HepG2 (cell line): ENCODE measurements around the gene WDR62. TPM values are rescaled to one million over a fixed set of nuclear protein-coding genes. Genes with fewer than 3 reads are reported as not detected.
A peak's percentile ranks its signal among the peaks of the same experiment; 100 is the strongest.

Experiments
- AGO1 ChIP-seq: fragments of 200-400 bp; formaldehyde crosslinking; IDR thresholded peaks from 2 replicates; pipeline ENCODE4 v1.6.1; 2017; ENCODE audit warnings: mild to moderate bottlenecking, low read depth, low read length, moderate library complexity; ENCODE audit not compliant: poor library complexity, severe bottlenecking
- ARNT ChIP-seq: fragments of 450-650 bp; IDR thresholded peaks from 2 replicates; pipeline ENCODE4 v1.6.1; 2017
- BCL3 ChIP-seq: sonication (generic); formaldehyde crosslinking; IDR thresholded peaks from 2 replicates; pipeline ENCODE4 v1.5.1; 2020; ENCODE audit warnings: mild to moderate bottlenecking, missing genetic modification reagents, moderate library complexity
- DDIT3 ChIP-seq: sonication (generic); formaldehyde crosslinking; IDR thresholded peaks from 2 replicates; pipeline ENCODE4 v1.4.0; 2020; ENCODE audit warnings: mild to moderate bottlenecking, missing genetic modification reagents
- EHMT2 ChIP-seq: fragments of 200-600 bp; sonication (generic); IDR thresholded peaks from 2 replicates; pipeline ENCODE4 v1.7.0; 2017; ENCODE audit warnings: antibody characterized with exemption, low read depth, low read length, borderline replicate concordance
- GATAD1 ChIP-seq: IDR thresholded peaks from 2 replicates; pipeline ENCODE4 v1.6.1; 2016; ENCODE audit warnings: missing genetic modification reagents, missing compliant biosample characterization
- IRF2 ChIP-seq: IDR thresholded peaks from 2 replicates; pipeline ENCODE4 v1.6.1; 2018; ENCODE audit warnings: missing genetic modification reagents, missing compliant biosample characterization
- ISX ChIP-seq: sonication (generic); formaldehyde crosslinking; conservative IDR thresholded peaks from 2 replicates; pipeline ENCODE4 v1.5.0; 2020; ENCODE audit warnings: missing genetic modification reagents
- LCORL ChIP-seq, 2 experiments: fragments of 450-650 bp in 1 of 2; sonication (generic) in 1 of 2; formaldehyde crosslinking in 1 of 2; IDR thresholded peaks; 2 replicates each; pipeline versions ENCODE4 v1.5.0 to v1.6.1; 2017 to 2020; ENCODE audit warnings: antibody characterized with exemption in 1 of 2, missing genetic modification reagents in 1 of 2
- MATR3 ChIP-seq: sonication (generic); formaldehyde crosslinking; IDR thresholded peaks from 2 replicates; pipeline ENCODE4 v1.4.0; 2020; ENCODE audit warnings: missing genetic modification reagents
- MLLT10 ChIP-seq: sonication (generic); formaldehyde crosslinking; IDR thresholded peaks from 2 replicates; pipeline ENCODE4 v1.4.0; 2020; ENCODE audit warnings: missing genetic modification reagents
- RFX5 ChIP-seq: IDR thresholded peaks from 2 replicates; pipeline ENCODE4 v1.6.1; 2011; ENCODE audit warnings: low read depth, low read length, improper control_type of control experiment
- SIN3A ChIP-seq: IDR thresholded peaks from 2 replicates; pipeline ENCODE4 v1.6.1; 2011; ENCODE audit warnings: low read depth, mild to moderate bottlenecking, control low read depth, low read length, borderline replicate concordance
- SMAD1 ChIP-seq: sonication (generic); formaldehyde crosslinking; IDR thresholded peaks from 2 replicates; pipeline ENCODE4 v1.4.0; 2020; ENCODE audit warnings: missing genetic modification reagents, low read depth, mild to moderate bottlenecking, borderline replicate concordance
- SRSF1 ChIP-seq: fragments of 200-400 bp; formaldehyde crosslinking; optimal IDR thresholded peaks from 2 replicates; pipeline ENCODE3; 2017; ENCODE audit warnings: mild to moderate bottlenecking, low read depth, low read length, moderate library complexity
- SRSF4 ChIP-seq: fragments of 200-400 bp; formaldehyde crosslinking; IDR thresholded peaks from one replicate; pipeline ENCODE4 v1.6.1; 2018; ENCODE audit warnings: mild to moderate bottlenecking, low read depth, low read length, moderate library complexity; ENCODE audit not compliant: poor library complexity, severe bottlenecking
- STAT5B ChIP-seq: sonication (generic); formaldehyde crosslinking; IDR thresholded peaks from 2 replicates; pipeline ENCODE4 v1.4.0; 2020; ENCODE audit warnings: missing genetic modification reagents
- TARDBP ChIP-seq: sonication (generic); formaldehyde crosslinking; IDR thresholded peaks from 2 replicates; pipeline ENCODE4 v1.8.0; 2022; ENCODE audit warnings: mild to moderate bottlenecking, missing genetic modification reagents
- TEAD3 ChIP-seq: optimal IDR thresholded peaks from 2 replicates; pipeline ENCODE3; 2016; ENCODE audit warnings: borderline replicate concordance
- ZBTB38 ChIP-seq: sonication (generic); formaldehyde crosslinking; IDR thresholded peaks from 2 replicates; pipeline ENCODE4 v1.5.1; 2020; ENCODE audit warnings: mild to moderate bottlenecking, missing genetic modification reagents
- ZFP37 ChIP-seq: sonication (generic); formaldehyde crosslinking; IDR thresholded peaks from 2 replicates; pipeline ENCODE4 v1.4.0; 2020; ENCODE audit warnings: missing genetic modification reagents, borderline replicate concordance
- ZNF124 ChIP-seq: sonication (generic); formaldehyde crosslinking; IDR thresholded peaks from 2 replicates; pipeline ENCODE4 v1.4.0; 2020; ENCODE audit warnings: missing genetic modification reagents
- ZNF20 ChIP-seq: sonication (generic); formaldehyde crosslinking; IDR thresholded peaks from 2 replicates; pipeline ENCODE4 v1.4.0; 2020; ENCODE audit warnings: mild to moderate bottlenecking, moderate library complexity, missing genetic modification reagents
- ZNF281 ChIP-seq: sonication (generic); formaldehyde crosslinking; IDR thresholded peaks from 2 replicates; pipeline ENCODE4 v1.4.0; 2020; ENCODE audit warnings: missing genetic modification reagents, borderline replicate concordance
- ZNF317 ChIP-seq: sonication (generic); formaldehyde crosslinking; IDR thresholded peaks from 2 replicates; pipeline ENCODE4 v1.5.0; 2020; ENCODE audit warnings: mild to moderate bottlenecking, missing genetic modification reagents
- ZNF746 ChIP-seq: sonication (generic); formaldehyde crosslinking; IDR thresholded peaks from 2 replicates; pipeline ENCODE4 v1.8.0; 2022; ENCODE audit warnings: mild to moderate bottlenecking, missing genetic modification reagents
- ZNF777 ChIP-seq: sonication (generic); formaldehyde crosslinking; IDR thresholded peaks from 2 replicates; pipeline ENCODE4 v1.4.0; 2020; ENCODE audit warnings: missing genetic modification reagents
- polyA plus RNA-seq, 8 experiments: library from polyadenylated mRNA; depleted of rRNA in 3 of 8; stranded (reverse) in 7 of 8; unstranded in 1 of 8; fragments of >200 nt; fragmentation: Illumina TruSeq in 4 of 8; extraction: Trizol in 4 of 8; gene quantifications; 2 replicates each; pipeline versions ENCODE4 v1.2.1 to v1.2.3, GENCODE V29; 2011 to 2016; ENCODE audit warnings: low read depth in 4 of 8, missing spikeins in 1 of 8, mixed read lengths in 1 of 8; ENCODE audit not compliant: insufficient read depth in 1 of 8
- total RNA-seq, 5 experiments: library from RNA; depleted of rRNA; stranded (reverse); fragments of >200 nt; fragmentation: Illumina TruSeq; extraction: Trizol; gene quantifications; 2 replicates each; pipeline ENCODE4 v1.2.3, GENCODE V29; 2016; ENCODE audit warnings: low read depth in 1 of 5

Gene WDR62
- total and polyA plus RNA-seq, 2 of the 13 experiments (the other 11 are each of a cell fraction or from before 2014, with no cell fraction given): 5.8 to 12.5 TPM

- TF ChIP-seq ZFP37 (CRISPR knock-in tag) (no peak), SMAD1 (CRISPR knock-in tag) (no peak), ISX (CRISPR knock-in tag) (no peak), DDIT3 (no peak), GATAD1 (CRISPR knock-in tag) (peak; percentile 70), BCL3 (peak; percentile 35; the same call in 1 of the 2 replicates), EHMT2 (no peak), ZNF281 (peak; percentile 81; the same call in 1 of the 2 replicates), ZNF124 (CRISPR knock-in tag) (no peak), ZNF317 (no peak), STAT5B (CRISPR knock-in tag) (no peak; the same call in 1 of the 2 replicates), ZNF777 (CRISPR knock-in tag) (no peak), TEAD3 (CRISPR knock-in tag) (peak; percentile 22), SRSF4 (no peak), RFX5 (peak; percentile 26; the same call in 1 of the 2 replicates), ZBTB38 (CRISPR knock-in tag) (0 out of 2 replicates have a peak, but pooled peaks have one; percentile 28), SRSF1 (peak; percentile 50), ZNF20 (CRISPR knock-in tag) (no peak), LCORL (IDR thresholded peaks at IDR 0.05) (0 out of 2 replicates have a peak, but pooled peaks have one; percentile 53), LCORL (CRISPR knock-in tag; IDR thresholded peaks at IDR 0.05) (peak; percentile 61; the same call in 1 of the 2 replicates), TARDBP (CRISPR knock-in tag) (peak; percentile 17; the same call in 1 of the 2 replicates), SIN3A (peak; percentile 91; the same call in 1 of the 2 replicates), AGO1 (peak; percentile 68), IRF2 (CRISPR knock-in tag) (0 out of 2 replicates have a peak, but pooled peaks have one; percentile 22), ZNF746 (CRISPR knock-in tag) (no peak), ARNT (no peak), MLLT10 (CRISPR knock-in tag) (no peak), MATR3 (CRISPR knock-in tag) (no peak)
These were observed 40.4 kb upstream of the WDR62 start, which contains the start of gene ALKBH6 (continued) for GRCh38 chr19:36014012-36014924.
